Midbrain (tissue), 1 donor: ENCODE measurements around the gene GJB4.
"Not testable (repeated sequence)": the region's sequence is repeated elsewhere in the genome, so short reads cannot be mapped to it uniquely, and the experiment has no call there.

Source experiments
- DNase-seq: peaks from one replicate; lab custom pipeline; 2025; lab: John Stamatoyannopoulos, UW

The GJB4 gene

DNA sequence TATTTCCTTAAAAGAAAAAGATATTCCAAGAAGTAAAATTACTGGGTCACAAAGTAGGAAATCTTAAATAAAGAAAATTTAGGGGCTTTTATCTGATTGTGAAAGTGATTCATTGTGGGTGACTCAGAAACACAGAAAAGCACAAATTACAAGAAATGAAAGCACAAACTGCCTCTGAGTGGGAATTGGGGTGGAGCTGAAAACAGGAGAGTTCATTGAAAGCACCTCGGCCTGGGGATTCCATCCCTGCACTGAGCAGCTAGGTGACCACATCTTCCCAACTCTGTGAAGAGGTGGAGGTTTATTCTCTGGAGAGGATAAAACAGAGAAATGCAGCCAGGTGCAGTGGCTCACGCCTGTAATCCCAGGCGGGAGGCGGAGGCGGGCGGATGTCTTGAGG lies 40.7 kb downstream of the GJB4 start:
- DNase-seq, result no peak

DNA sequence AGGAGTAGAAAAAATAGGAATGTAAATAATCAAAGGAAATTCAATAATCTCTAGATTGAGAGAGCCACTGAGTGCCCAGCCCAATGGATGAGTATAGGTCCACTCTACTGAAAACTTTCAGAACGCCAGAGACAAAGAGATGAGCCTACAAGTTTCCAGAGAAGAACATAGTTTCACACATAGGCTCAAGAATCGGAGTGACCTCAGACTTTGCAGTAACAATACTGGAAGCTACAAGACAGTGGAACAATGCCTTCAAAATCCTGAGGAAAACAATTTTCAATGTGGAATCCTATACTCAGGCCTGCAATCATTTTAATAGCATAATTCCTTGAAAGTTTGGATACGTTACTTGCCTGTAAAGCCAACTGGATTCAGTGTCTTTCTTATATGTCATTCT lies 44.2 kb downstream of the GJB4 start:
- no peak for DNase-seq

DNA sequence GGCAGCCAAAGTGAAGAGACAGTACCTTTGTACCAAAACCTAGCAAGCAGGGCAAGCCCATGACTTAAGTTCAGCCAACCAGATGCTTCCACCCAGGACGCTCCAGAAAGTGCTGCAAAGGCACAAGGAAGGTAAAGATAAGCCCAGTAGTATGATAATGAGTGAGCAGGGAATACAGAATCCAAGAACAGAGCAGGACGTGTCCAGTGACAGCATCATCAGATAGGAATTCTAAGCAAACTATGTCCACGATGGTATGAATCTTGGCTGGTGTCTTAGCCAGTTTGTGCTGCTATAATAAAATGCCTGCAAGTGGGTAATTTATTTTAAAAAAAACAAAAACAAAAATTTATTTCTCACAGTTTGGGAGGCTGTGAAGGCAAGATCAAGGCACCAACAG lies 46.9 kb downstream of the GJB4 start:
- no peak for DNase-seq

DNA sequence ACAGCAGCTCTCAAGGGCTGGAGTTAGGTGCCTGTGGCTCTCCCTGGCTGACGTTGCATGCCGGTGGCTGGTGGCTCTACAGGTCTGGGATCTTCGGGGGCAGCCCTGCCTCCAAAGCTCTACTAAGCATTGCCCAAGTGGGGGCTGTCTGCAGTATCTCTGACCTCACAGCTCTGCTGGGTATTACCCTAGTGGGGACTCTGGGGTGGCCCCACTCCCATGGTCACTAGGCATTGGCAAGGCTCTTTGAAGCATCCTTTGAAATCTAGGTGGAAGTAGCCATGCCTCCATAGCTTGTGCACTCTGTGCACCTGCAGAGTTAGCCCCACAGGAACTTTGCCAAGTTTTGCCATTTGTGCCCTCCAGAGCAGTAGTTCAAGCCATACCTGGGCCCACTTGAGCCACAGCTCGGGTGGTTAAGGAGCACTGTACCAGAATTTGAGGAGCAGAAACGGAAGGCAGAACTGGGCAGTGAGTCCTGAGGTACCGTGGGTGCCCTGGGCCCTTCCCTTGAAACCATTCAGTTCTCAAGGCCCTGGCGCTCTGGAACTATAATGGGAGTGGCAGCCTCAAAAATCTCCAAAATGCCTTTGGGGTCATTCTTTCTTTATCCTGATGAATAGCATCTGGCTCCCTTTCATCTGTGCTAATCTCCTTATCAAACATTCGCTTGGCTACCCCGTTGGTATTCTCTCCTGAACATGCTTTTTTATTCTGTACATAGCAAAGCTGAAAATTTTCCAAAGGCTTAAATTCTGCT lies 48.7 kb downstream of the GJB4 start:
- DNase-seq, result no peak

DNA sequence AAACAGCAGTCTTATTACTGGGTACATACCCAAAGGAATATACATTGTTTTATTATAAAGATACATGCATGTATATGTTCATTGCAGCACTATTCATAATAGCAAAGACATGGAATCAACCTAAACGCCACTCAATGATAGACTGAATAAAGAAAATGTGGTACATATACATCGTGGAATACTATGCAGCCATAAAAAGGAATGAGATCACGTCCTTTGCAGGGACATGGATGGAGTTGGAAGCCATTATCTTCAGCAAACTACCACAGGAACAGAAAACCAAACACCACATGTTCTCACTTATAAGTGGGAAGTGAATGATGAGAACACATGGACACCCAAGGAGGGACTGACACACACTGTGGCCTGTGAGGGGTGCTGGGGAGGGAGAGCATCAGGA lies 51.2 kb downstream of the GJB4 start:
- not testable (repeated sequence) for DNase-seq
